Measurements from ENCODE around the gene DPF3. TPM values are rescaled to one million over a fixed set of nuclear protein-coding genes. Genes with fewer than 3 reads are reported as not detected.

Gene DPF3
- total and polyA plus RNA-seq, 2 donors (not counting 1 experiment from before 2014, with no cell fraction given): 3.4 to 10.2 TPM

- Histone ChIP-seq H3K4me3 (ENCODE audit: control extremely low read depth in 1 of 5, extremely low read depth in 1 of 5, insufficient read depth in 1 of 5, low read depth in 2 of 5, low read length in 4 of 5) (no peak overlapping the region), H3K27ac (ENCODE audit: low read length in 2 of 2) (no peak overlapping the region), H4K20me1 (ENCODE audit: control insufficient read depth, insufficient read depth, low read length, poor library complexity, severe bottlenecking) (no peaks in the 10 kb centered on the region), H2AFZ (ENCODE audit: insufficient read depth, low read depth, low read length, poor library complexity, severe bottlenecking) (no peak overlapping the region), H3K9ac (ENCODE audit: low read length) (no peak overlapping the region), H3K79me2 (ENCODE audit: control insufficient read depth, insufficient read depth, low read length) (no peaks in the 10 kb centered on the region), H3K36me3 (replicated peaks in 1 of 2; ENCODE audit: control extremely low read depth in 1 of 2, control insufficient read depth in 1 of 2, extremely low read depth in 1 of 2, insufficient read depth in 2 of 2, low read length in 1 of 2) (no peaks in the 10 kb centered on the region), H3K4me1 (ENCODE audit: control insufficient read depth in 2 of 2, insufficient read depth in 2 of 2, low read length in 2 of 2) (peaks cover 7 to 13% of the 10 kb centered on the region in 2 donors), H3K27me3 (replicated peaks in 1 of 4; ENCODE audit: control extremely low read depth in 1 of 4, control insufficient read depth in 3 of 4, insufficient read depth in 4 of 4, low read length in 3 of 4) (no peaks in the 10 kb centered on the region), H3K9me3 (ENCODE audit: control extremely low read depth in 1 of 3, control insufficient read depth in 2 of 3, insufficient read depth in 1 of 3, low read length in 2 of 3) (peaks cover 0 to 4% (median 0%) of the 10 kb centered on the region in 3 donors), H3K4me2 (replicated peaks; ENCODE audit: low read depth, low read length, poor library complexity, severe bottlenecking) (no peak overlapping the region)
- WGBS (ENCODE audit: insufficient coverage): over 99% methylated on average over 9 of the region's 10 CpGs
- CTCF ChIA-PET: no interaction called here
- intact Hi-C loops (cut with micrococcal nuclease): no loop called here
- Mint-ChIP-seq H3K9me3 (ENCODE audit: insufficient read depth) (no peaks in the 10 kb centered on the region), H3K4me3 (no peak overlapping the region), H3K4me1 (peaks cover 2% of the 10 kb centered on the region), H3K27me3 (no peaks in the 10 kb centered on the region), H3K27ac (no peak overlapping the region)
- POLR2A ChIA-PET: no interaction called here
- DNase-seq (no peak), ATAC-seq (ENCODE audit: low read depth) (no peak)
- no peak for TF ChIP-seq EZH2 (IDR thresholded peaks at IDR 0.05; ENCODE audit: borderline replicate concordance, insufficient read depth, low read depth, low read length, poor library complexity, severe bottlenecking)
- TF ChIP-seq CTCF (IDR thresholded peaks at IDR 0.05): no peak
Observed at GRCh38 chr14:72619881-72620280, 274.0 kb downstream of the DPF3 start.

GRCh38 chr14:72619111-72619571 lies 274.8 kb downstream of the DPF3 start:
- TF ChIP-seq CTCF (IDR thresholded peaks at IDR 0.05): no peak
- TF ChIP-seq EZH2 (IDR thresholded peaks at IDR 0.05; ENCODE audit: borderline replicate concordance, insufficient read depth, low read depth, low read length, poor library complexity, severe bottlenecking): no peak
- H3K27me3 Mint-ChIP-seq: no peaks in the 10 kb centered on the region
- no peaks in the 10 kb centered on the region for H4K20me1 ChIP-seq (ENCODE audit: control insufficient read depth, insufficient read depth, low read length, poor library complexity, severe bottlenecking)
- H3K4me3 Mint-ChIP-seq: no peak overlapping the region
- H3K27me3 ChIP-seq (replicated peaks in 1 of 4; ENCODE audit: control extremely low read depth in 1 of 4, control insufficient read depth in 3 of 4, insufficient read depth in 4 of 4, low read length in 3 of 4): no peaks in the 10 kb centered on the region
- ATAC-seq (ENCODE audit: low read depth) (no peak), DNase-seq (no peak)
- no peak overlapping the region for H3K27ac Mint-ChIP-seq
- ChIA-PET CTCF (no interaction called here), POLR2A (no interaction called here)
- H3K9me3 Mint-ChIP-seq (ENCODE audit: insufficient read depth): no peaks in the 10 kb centered on the region
- H3K4me3 ChIP-seq (ENCODE audit: control extremely low read depth in 1 of 5, extremely low read depth in 1 of 5, insufficient read depth in 1 of 5, low read depth in 2 of 5, low read length in 4 of 5): no peak overlapping the region
- no peak overlapping the region for H3K4me2 ChIP-seq (replicated peaks; ENCODE audit: low read depth, low read length, poor library complexity, severe bottlenecking)
- peaks cover 3% of the 10 kb centered on the region for H3K4me1 Mint-ChIP-seq
- intact Hi-C loops (cut with micrococcal nuclease): no loop called here
- peaks cover 7 to 13% of the 10 kb centered on the region in 2 donors for H3K4me1 ChIP-seq (ENCODE audit: control insufficient read depth in 2 of 2, insufficient read depth in 2 of 2, low read length in 2 of 2)
- H3K36me3 ChIP-seq (replicated peaks in 1 of 2; ENCODE audit: control extremely low read depth in 1 of 2, control insufficient read depth in 1 of 2, extremely low read depth in 1 of 2, insufficient read depth in 2 of 2, low read length in 1 of 2): no peaks in the 10 kb centered on the region
- peaks cover 0 to under 1% (median 0%) of the 10 kb centered on the region in 3 donors for H3K9me3 ChIP-seq (ENCODE audit: control extremely low read depth in 1 of 3, control insufficient read depth in 2 of 3, insufficient read depth in 1 of 3, low read length in 2 of 3)
- H3K27ac ChIP-seq (ENCODE audit: low read length in 2 of 2): no peak overlapping the region
- H3K79me2 ChIP-seq (ENCODE audit: control insufficient read depth, insufficient read depth, low read length): no peaks in the 10 kb centered on the region
- no peak overlapping the region for H2AFZ ChIP-seq (ENCODE audit: insufficient read depth, low read depth, low read length, poor library complexity, severe bottlenecking)
- H3K9ac ChIP-seq (ENCODE audit: low read length): no peak overlapping the region
- 92% methylated on average over 8 of the region's 8 CpGs for WGBS (ENCODE audit: insufficient coverage)

Measured in B cell (primary cell).